Fibroblast of lung (primary cell): ENCODE data around the gene ASCC3. TPM values are rescaled to one million over a fixed set of nuclear protein-coding genes. Genes with fewer than 3 reads are reported as not detected.

ENCODE experiments used
- DNase-seq, 2 donors: peaks; one replicate each; pipeline versions ENCODE4 v3.0.0 to v3.0.0-alpha.2; 2010; ENCODE audit warnings: low read depth in 2 of 2
- H2AFZ ChIP-seq: 2 replicates; pipeline ENCODE4 v1.5.1; 2012; ENCODE audit warnings: low read length, control low read depth, inconsistent platforms
- H3K27ac ChIP-seq: 2 replicates; pipeline ENCODE4 v1.5.1; 2011; ENCODE audit warnings: low read length, control low read depth; ENCODE audit not compliant: insufficient read depth
- H3K27me3 ChIP-seq: 2 replicates; pipeline ENCODE4 v1.5.1; 2011; ENCODE audit warnings: mild to moderate bottlenecking, low read length; ENCODE audit not compliant: control insufficient read depth, insufficient read depth
- H3K36me3 ChIP-seq: 2 replicates; pipeline ENCODE4 v1.5.1; 2011; ENCODE audit warnings: low read length; ENCODE audit not compliant: control insufficient read depth, insufficient read depth
- H3K4me1 ChIP-seq: 2 replicates; pipeline ENCODE4 v1.5.1; 2011; ENCODE audit warnings: low read length; ENCODE audit not compliant: control insufficient read depth, insufficient read depth; ENCODE audit errors: extremely low read depth
- H3K4me2 ChIP-seq: 2 replicates; pipeline ENCODE4 v1.5.1; 2011; ENCODE audit warnings: low read length, control low read depth; ENCODE audit not compliant: insufficient read depth; ENCODE audit errors: extremely low read depth
- H3K4me3 ChIP-seq, 4 experiments: fragments of 200-600 bp in 1 of 4; sonication (generic) in 1 of 4; replicated peaks in 1 of 4; 2 replicates each; pipeline ENCODE4 v1.5.1; 2011 to 2016; ENCODE audit warnings: low read length in 4 of 4, low read depth in 3 of 4, mild to moderate bottlenecking in 3 of 4, control low read depth in 2 of 4, inconsistent platforms in 1 of 4, mixed read lengths in 1 of 4; ENCODE audit not compliant: insufficient read depth in 1 of 4; ENCODE audit errors: control extremely low read depth in 1 of 4
- H3K79me2 ChIP-seq: 2 replicates; pipeline ENCODE4 v1.5.1; 2012; ENCODE audit warnings: mild to moderate bottlenecking, low read length, inconsistent platforms; ENCODE audit not compliant: control insufficient read depth, insufficient read depth
- H3K9ac ChIP-seq: 2 replicates; pipeline ENCODE4 v1.5.1; 2011; ENCODE audit warnings: mild to moderate bottlenecking, low read length, control low read depth; ENCODE audit not compliant: insufficient read depth
- H3K9me3 ChIP-seq: 2 replicates; pipeline ENCODE4 v1.5.1; 2012; ENCODE audit warnings: low read depth, low read length; ENCODE audit not compliant: control insufficient read depth, insufficient read depth
- H4K20me1 ChIP-seq: 2 replicates; pipeline ENCODE4 v1.5.1; 2011; ENCODE audit warnings: low read length; ENCODE audit not compliant: control insufficient read depth, insufficient read depth; ENCODE audit errors: extremely low read depth
- EZH2 ChIP-seq: IDR thresholded peaks from 2 replicates; pipeline ENCODE4 v1.5.1; 2012; ENCODE audit warnings: low read length, control low read depth, mild to moderate bottlenecking; ENCODE audit errors: missing control alignments
- polyA plus RNA-seq, 2 donors: library from polyadenylated mRNA; depleted of rRNA in 1 of 2; stranded (reverse) in 1 of 2; unstranded in 1 of 2; fragments of >200 nt; gene quantifications; 2 replicates each; pipeline ENCODE4 v1.2.1, GENCODE V29; 2011 to 2012; ENCODE audit warnings: missing spikeins in 1 of 2
- total RNA-seq: library from RNA; depleted of rRNA; stranded (reverse); fragments of >200 nt; gene quantifications from 2 replicates; pipeline ENCODE4 v1.2.1, GENCODE V29; 2014
- TF ChIP-seq, protein P1 (sequence below), 2 donors: IDR thresholded peaks in 1 of 2; conservative IDR thresholded peaks in 1 of 2; 1 replicate in 1 of 2; 2 replicates in 1 of 2; pipeline ENCODE4 v1.5.1; 2011 to 2012; ENCODE audit warnings: low read length in 2 of 2, control low read depth in 1 of 2, inconsistent platforms in 1 of 2, low read depth in 1 of 2, mild to moderate bottlenecking in 1 of 2

ASCC3 gene
- total and polyA plus RNA-seq, 2 donors (not counting 1 experiment from before 2014, with no cell fraction given) = 36.2 to 75.3 TPM

DNA sequence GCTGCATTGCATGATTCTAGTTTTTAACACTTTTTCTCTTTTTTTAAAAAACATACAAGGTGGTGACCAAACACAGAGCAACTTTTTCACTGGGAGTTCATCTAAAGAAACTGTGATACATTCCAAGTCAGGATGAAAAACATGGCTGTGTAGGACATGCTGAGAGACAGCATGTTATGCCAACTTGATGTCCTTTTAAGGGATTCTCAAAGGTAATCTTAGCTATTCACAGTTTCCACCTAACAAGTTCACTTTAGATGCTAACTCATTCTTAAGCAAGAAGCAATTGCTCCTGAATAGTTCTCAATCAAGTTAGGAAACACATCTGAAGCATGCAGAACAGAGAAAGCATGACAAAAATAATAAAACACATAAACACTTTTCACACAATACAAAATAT, 3.3 kb downstream of the ASCC3 start:
- TF ChIP-seq EZH2 = no peak
- TF ChIP-seq, protein P1, sequence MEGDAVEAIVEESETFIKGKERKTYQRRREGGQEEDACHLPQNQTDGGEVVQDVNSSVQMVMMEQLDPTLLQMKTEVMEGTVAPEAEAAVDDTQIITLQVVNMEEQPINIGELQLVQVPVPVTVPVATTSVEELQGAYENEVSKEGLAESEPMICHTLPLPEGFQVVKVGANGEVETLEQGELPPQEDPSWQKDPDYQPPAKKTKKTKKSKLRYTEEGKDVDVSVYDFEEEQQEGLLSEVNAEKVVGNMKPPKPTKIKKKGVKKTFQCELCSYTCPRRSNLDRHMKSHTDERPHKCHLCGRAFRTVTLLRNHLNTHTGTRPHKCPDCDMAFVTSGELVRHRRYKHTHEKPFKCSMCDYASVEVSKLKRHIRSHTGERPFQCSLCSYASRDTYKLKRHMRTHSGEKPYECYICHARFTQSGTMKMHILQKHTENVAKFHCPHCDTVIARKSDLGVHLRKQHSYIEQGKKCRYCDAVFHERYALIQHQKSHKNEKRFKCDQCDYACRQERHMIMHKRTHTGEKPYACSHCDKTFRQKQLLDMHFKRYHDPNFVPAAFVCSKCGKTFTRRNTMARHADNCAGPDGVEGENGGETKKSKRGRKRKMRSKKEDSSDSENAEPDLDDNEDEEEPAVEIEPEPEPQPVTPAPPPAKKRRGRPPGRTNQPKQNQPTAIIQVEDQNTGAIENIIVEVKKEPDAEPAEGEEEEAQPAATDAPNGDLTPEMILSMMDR (conservative IDR thresholded peaks at IDR 0.05 in 1 of 2, IDR thresholded peaks at IDR 0.05 in 1 of 2; ENCODE audit: low read depth in 1 of 2, low read length in 2 of 2) = no peak
- no peak for DNase-seq
- Histone ChIP-seq H3K27ac (no peak overlapping the region), H3K9ac (no peak overlapping the region), H3K4me3 (peak overlapping the region in 1 of 4 experiments; percentile 20), H3K27me3 (no peaks in the 10 kb centered on the region), H2AFZ (no peak overlapping the region), H3K79me2 (peaks cover 76% of the 10 kb centered on the region), H4K20me1 (peaks cover 3% of the 10 kb centered on the region), H3K4me1 (no peaks in the 10 kb centered on the region), H3K9me3 (no peaks in the 10 kb centered on the region), H3K4me2 (peak overlapping the region; percentile 29), H3K36me3 (no peaks in the 10 kb centered on the region)

DNA sequence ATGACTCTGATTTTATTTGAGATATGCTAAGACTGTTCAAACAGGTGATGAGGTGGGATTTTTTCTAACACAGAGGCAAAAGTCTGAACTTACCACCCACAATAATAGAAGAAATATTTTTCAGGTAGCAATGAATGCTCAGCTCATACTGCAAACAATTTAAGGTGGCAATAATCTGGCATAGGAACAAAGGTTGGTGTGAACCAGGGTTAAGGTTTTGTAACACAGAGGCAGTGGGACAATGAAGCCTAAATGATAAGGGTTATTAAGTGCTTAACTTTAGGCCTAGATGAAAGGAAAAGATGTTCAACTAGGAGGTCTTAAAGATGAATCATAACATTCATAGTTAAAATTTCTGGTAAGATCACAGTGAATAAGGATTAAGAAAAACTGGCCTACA, 4.9 kb downstream of the ASCC3 start:
- no peak for TF ChIP-seq EZH2
- TF ChIP-seq, protein P1 (conservative IDR thresholded peaks at IDR 0.05 in 1 of 2, IDR thresholded peaks at IDR 0.05 in 1 of 2; ENCODE audit: low read depth in 1 of 2, low read length in 2 of 2) = no peak
- Histone ChIP-seq H2AFZ (no peak overlapping the region), H3K9me3 (no peaks in the 10 kb centered on the region), H3K4me2 (no peak overlapping the region), H3K9ac (no peak overlapping the region), H3K4me1 (no peaks in the 10 kb centered on the region), H3K36me3 (peaks cover 2% of the 10 kb centered on the region), H3K27me3 (no peaks in the 10 kb centered on the region), H3K79me2 (peaks cover 91% of the 10 kb centered on the region), H4K20me1 (peaks cover 3% of the 10 kb centered on the region), H3K4me3 (no peak overlapping the region), H3K27ac (no peak overlapping the region)
- no peak for DNase-seq

DNA sequence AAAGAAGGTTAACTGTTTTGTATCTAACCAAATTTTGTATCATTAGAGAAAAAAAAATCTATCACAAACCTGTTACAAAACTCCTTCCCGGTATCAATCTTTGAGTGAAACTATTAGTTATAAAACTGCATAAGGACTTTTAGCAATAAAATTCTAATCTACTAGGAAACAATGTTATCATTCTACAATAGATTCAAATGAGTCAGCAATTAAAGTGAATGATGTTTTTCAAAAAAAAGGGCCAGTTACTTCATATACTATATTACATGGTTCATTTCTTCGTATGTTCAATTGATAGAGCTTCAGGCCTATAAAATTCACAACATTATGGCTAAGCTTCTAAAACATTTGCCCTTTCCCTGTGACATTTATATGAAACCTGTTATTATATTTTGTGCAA, 15.6 kb downstream of the ASCC3 start:
- no peaks in the 10 kb centered on the region for H3K36me3 ChIP-seq
- no peak overlapping the region for H3K4me3 ChIP-seq
- no peaks in the 10 kb centered on the region for H4K20me1 ChIP-seq
- TF ChIP-seq, protein P1 (conservative IDR thresholded peaks at IDR 0.05 in 1 of 2, IDR thresholded peaks at IDR 0.05 in 1 of 2; ENCODE audit: low read depth in 1 of 2, low read length in 2 of 2) = no peak
- no peak for TF ChIP-seq EZH2
- DNase-seq = no peak
- no peak overlapping the region for H3K4me2 ChIP-seq
- no peak overlapping the region for H3K9ac ChIP-seq
- no peaks in the 10 kb centered on the region for H3K4me1 ChIP-seq
- no peak overlapping the region for H3K27ac ChIP-seq
- H3K27me3 ChIP-seq = no peaks in the 10 kb centered on the region
- H3K79me2 ChIP-seq = peaks cover 12% of the 10 kb centered on the region
- H2AFZ ChIP-seq = no peak overlapping the region
- H3K9me3 ChIP-seq = no peaks in the 10 kb centered on the region
